Measurements from ENCODE around the gene RPL23.

- TF ChIP-seq POLR2A (IDR thresholded peaks at IDR 0.05), result no peak
- TF ChIP-seq CTCF (IDR thresholded peaks at IDR 0.05), result no peak
Observed at GRCh38 chr17:38881600-38882191, 28.2 kb upstream of the RPL23 start.
